GM20431 (cell line): ENCODE measurements around the gene MRPS21.
"Not testable (repeated sequence)": the region's sequence is repeated elsewhere in the genome, so short reads cannot be mapped to it uniquely, and the experiment has no call there.

Experiments
- in situ Hi-C: fragments of 300-500 bp; cut with MseI, MboI; formaldehyde crosslinking; loops from one replicate; pipeline ENCODE4 v1.15.0; 2020; ENCODE audit warnings: low sequenced_read_pairs; ENCODE audit not compliant: unreplicated experiment

The MRPS21 gene

DNA sequence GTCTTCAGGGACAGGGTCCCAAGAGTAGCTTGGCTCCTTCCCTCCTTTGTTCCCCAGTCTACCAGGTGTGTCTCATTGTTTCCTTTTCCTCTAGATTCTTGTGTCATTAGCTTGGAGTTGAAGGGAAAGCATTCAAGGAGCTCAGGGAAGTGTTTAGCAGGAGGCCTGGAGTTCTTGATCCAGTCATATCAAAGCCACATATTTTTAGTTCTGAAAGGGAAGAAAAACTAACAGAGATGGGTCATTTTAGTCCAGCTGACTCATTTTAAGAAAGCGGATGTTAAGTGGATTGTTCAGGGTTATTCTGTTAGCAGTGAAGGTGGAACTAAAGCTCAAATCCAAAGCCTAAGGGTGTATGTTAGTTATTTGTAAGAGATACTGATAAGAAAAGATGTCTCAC is 20.4 kb upstream of the MRPS21 start:
- in situ Hi-C loops, result loop anchor here (25.0 kb wide), 1 partner anchor 264 kb away; the partner anchor contains the start of gene ADAMTSL4

DNA sequence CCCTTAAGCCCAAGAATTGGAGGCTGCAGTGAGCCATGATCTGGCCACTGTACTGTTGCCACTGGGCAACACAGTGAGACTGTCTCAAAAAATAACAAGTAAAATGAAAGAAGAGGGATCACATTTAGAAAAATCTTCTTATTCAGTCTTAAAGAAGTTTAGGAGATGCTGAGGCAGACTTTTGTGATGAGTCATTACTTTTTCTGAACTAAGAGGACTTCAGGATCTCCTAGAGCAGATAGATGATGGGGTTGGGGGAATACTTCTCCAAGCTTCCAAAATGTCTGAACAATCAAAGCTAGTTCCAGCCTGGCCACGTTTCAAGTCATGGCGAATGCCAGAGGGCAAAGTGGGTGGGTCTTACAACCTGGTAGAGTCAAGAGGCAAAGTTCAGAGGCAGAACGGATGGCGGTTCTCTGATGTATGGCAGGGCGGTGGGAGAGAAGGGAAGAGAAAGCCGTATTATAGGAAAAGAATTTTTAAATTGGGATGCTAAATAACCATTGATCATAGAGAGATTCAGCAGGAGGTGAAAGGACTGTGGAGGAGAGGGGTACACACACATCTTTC is 13.4 kb upstream of the MRPS21 start:
- in situ Hi-C loops, result no loop called here

DNA sequence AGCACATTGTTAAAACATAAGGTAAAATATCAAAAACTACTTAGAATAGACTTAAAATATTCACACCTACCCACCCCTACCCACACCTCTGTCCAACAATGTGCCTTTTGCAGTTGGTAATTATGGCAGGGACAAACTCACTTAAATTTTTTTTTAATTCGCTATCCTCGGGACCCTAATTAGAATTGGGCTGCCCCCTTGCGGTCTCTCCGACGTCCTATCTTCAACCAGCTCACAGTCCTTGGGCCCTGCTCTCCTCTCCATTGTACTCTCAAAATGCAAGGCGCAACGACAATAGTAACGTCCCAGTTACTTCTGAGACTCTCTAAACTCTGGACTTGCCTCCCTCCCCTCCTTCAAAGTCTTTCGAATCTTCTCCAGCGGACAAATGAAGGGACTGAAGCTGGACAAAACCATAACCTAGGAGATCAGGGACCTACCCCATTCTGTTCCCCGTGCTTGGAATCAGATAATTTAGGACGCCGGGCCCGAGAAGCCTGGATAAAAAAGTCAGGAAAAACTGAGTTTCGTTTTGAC is 12.4 kb upstream of the MRPS21 start:
- in situ Hi-C loops, result no loop called here

DNA sequence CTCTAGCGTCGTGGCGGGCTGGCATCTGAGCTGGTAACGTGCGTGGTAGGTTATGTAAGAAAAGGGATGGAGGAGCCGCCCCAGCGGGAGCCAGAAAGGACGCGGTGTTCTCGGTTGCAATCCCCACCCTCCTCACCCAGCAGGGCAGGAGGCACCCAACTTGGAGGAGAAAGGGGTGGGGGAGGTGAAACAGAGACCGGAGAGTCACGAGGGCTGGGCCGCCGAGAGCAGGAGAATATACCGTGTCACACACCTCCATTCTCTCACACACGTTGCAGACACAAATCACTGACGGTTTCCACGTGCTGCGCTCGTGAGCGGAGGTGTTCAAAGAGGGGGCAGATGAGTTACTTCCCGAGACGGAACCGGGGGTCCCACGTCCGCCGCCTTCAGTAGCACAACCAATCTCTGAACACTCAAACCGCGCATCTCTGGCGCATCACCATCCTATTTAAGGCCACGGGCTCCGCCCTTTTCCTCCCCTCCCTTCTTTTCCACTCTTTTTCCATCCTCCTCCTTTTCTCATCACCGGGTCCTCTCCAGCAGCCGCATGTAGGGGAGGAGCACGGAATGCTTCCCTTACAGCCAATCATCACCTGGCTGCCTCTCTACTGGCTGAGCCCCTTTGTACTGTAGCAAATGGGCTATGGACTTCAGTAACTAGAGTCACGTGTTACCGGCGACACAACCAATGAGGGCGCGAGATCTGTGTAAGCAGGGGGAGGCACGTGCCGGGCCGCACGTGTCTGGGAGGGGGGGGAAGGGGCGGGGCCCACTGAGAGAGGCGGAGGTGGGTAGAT is 11.7 kb upstream of the MRPS21 start, which contains the start of gene CIART:
Gene CIART, plus strand, starts transcription at position 797 of the 800 bp plus-strand sequence. CDS start 714 bp downstream, outside the sequence.
- in situ Hi-C loops, result no loop called here

DNA sequence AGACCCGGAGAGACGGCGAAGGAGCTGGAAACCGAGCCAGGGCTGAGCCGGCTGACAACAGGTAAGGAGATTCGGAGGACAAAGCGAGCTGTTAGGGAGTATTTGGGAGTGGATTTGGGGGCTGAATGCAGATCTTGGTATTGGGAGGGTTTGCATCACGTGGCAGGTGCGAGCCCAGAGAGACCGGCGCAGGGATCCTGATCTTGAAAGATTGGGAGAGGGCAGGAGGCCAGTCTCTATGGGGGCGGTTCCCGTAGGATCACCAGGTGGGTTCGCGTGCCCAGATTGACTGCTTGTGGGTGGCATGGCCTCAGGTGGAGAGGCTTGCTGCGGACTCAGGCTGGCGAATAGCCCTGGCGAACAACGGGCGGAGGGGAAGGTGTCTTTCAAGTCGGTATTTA is 11.1 kb upstream of the MRPS21 start:
- in situ Hi-C loops, result no loop called here

DNA sequence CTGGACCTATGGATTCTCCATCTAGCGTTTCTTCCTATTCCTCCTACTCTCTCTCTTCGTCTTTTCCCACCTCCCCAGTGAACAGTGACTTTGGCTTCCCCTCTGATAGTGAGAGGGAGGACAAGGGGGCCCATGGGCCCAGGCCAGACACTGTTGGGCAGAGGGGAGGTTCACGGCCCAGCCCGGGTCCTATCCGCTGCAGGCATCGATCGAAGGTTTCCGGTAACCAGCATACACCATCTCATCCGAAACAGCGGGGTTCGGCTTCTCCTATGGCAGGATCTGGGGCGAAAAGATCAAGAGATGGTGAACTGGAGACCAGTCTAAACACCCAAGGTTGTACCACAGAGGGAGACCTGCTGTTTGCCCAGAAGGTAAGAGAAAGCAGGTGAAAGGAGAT is 10.4 kb upstream of the MRPS21 start:
- in situ Hi-C loops, result no loop called here

DNA sequence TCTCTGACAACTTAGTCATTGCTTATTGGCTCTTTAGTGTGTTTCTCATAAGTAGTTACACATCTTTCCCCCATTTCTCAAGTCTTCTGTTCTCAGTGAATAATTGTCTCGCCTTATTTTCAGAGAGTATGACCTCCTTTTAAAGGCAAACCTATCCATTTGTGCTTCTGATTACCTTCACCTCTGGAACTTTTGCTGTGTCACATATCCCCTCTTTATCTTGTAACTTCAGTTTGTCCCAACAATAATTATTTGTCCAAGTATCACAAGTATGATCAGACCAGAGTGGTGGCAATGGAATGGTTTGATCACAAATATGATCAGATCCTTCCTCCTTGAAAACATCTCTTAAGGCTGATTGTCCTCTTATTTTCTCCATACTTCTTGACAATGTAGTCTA is 5.3 kb upstream of the MRPS21 start:
- in situ Hi-C loops, result no loop called here

DNA sequence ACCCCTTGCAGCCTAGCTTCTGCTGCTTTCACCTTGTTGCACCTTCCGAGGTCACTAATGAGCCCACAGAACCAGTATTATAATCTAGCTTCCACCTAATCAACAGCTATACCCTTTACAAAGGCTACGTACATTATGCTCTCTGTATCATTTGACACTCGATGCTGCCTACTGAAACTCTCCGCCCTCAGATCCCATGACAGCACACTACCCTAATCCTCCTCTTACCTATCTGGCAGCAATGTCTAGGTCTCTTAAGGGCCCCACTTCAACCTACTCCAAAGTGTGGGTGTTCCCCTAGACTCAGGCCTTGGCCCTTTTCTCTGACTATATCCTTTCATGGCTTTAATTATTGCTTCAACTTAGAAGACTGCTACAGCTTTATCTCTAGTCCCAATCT is 4.8 kb upstream of the MRPS21 start:
- in situ Hi-C loops, result no loop called here

DNA sequence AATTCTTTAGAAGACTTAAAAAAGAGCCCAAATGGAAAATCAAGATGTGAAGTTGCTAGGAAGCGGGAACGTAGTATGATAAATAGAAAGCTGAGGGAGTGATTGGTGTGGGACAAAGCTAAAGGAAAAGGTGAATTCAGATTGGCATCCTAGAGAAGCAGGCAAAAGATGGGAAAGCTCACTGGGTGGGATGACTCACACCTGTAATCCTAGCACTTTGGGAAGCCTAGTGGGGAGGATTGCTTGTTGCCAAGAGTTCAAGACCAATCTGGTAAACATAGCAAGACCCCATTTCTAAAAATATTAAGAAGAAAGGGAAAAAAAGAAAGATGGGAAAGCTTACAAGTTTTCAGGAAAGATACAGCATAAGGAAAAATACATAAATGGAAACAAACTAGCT is 1.8 kb downstream of the MRPS21 start:
- in situ Hi-C loops, result no loop called here

DNA sequence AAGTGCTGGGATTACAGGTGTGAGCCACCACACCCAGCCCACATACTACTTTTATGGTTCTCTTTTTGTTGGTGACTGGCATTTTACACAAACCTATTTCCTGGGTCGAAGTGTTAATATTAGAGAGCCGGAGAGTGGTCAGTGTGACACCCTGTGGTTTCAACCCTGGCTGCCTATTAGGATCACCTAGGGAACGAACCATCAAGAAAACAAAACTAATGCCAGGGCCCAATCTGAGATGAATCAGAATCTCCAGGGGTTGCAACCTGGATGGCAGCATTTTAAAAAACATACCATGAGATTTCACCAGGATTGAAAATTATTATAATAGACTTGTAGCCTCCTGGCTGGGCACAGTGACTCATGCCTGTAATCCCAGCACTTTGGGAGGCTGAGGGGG is 6.1 kb downstream of the MRPS21 start:
- in situ Hi-C loops, result no loop called here

DNA sequence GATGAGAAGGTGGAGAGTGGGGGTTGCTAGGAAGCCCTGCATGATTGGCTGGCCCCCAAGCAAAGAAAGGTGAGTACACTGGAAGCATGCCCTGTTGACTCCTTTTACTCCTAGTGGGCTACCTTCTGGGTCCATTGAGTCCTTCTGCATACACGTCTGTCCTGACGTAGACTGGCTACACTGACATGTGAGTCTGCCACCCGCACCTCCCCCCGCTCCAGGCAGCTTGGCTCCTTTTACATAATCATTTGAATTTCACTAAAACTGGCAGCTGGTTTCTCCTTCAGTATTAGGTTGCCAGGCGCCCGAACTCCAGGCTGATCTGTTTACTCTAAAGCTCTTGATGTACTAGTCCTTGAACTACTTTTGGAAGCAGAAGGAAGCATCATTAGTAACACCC is 8.7 kb downstream of the MRPS21 start:
- in situ Hi-C loops, result no loop called here

DNA sequence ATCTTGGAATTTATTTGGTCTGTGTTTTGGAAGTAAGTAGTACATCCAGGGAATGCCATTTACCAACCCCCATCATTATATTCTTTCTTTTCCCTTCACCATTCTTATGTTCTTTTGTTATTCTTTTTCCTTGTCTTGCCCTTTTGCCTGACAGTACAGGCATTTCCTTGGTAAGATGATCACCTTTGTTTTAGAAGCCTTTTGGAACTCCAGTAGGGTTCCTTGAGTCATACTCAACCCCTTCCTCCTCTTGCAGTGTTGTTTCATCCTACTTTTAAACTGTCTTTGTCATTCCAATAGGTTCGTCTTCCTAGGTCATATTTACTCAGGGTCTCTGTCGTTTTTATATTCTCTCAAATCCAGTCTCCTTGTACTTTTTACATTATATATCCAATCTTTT is 9.2 kb downstream of the MRPS21 start:
- in situ Hi-C loops, result no loop called here

DNA sequence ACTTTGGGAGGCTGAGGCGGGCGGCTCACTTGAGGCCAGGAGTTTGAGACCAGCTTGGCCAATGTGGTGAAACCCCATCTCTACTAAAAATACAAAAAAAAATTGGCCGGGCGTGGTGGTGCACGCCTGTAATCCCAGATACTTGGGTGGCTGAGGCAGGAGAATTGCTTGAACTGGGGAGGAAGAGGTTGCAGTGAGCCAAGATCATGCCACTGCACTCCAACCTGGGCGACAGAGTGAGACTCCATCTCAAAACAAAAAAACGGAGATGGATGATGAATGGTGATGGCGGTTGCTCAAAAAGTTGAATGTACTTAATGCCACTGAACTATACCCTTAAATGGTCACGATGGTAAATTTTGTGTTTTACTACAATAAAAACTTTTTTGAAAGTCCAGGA is 14.9 kb downstream of the MRPS21 start:
- in situ Hi-C loops, result not testable (repeated sequence)

DNA sequence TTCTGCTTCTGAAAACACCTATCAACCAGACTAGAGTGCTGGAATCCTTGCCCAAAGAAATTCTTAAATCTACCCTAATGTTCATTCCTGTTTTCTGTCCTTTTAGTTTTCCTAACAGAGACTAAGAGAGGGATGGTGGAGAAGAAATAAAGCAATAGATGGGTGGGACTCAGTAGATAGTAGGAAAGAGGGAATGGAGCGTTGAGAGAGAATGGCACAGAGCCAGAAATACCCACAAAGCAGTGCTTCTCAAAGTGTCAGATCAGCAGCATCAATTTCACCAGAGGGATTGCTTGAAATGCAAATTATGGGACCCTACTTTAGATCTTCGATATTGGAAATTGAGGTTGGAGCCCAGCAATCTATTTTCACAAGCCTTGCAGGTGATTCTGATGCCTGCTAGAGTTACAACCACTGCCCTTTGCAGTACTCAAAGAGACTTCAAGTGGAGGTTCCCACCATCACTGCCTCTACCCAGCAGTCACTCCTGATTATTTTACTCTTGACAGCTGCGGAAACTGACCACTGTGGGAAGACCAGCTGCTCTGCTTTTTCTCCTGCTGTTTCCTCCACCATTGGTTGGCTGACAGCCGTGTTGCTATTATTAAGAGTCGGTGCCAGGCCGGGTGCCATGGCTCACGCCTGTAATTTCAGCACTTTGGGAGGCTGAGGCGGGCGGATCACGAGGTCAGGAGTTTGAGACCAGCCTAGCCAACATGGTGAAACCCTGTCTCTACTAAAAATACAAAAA is 16.3 kb downstream of the MRPS21 start:
- in situ Hi-C loops, result no loop called here

DNA sequence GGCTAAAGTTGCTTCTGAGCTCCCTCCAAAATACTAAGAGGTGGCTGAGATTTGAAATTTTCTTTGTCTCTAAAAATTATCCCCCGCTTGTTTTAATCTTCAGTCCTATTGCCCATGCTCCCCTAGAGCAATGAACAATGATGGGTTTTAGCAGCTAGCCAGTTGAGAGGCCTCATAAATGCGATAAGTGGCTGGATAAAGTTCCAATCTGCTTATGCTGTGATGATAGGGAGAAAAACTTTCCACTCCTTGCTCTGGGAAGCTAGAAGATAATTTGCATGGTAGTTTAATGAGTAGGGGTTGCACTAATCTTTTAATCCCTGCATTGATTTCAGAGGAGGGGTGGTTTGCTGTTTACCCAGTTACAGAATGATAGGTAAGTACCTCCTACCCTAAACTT is 18.1 kb downstream of the MRPS21 start:
- in situ Hi-C loops, result no loop called here

DNA sequence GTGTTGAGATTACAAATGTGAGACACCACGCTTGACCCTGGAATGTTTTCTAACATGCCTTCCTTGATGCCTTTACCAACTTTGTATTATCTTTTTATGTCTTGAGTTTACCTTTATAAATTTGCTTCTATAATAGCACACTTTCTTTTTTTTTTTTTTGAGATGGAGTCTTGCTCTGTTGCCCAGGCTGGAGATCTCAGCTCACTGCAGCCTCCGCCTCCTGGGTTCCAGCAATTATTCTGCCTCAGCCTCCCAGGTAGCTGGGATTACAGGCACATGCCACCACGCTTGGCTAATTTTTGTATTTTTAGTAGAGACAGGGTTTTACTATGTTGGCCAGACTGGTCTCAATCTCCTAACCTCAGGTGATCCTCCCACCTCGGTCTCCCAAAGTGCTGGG is 21.0 kb downstream of the MRPS21 start:
- in situ Hi-C loops, result not testable (repeated sequence)

DNA sequence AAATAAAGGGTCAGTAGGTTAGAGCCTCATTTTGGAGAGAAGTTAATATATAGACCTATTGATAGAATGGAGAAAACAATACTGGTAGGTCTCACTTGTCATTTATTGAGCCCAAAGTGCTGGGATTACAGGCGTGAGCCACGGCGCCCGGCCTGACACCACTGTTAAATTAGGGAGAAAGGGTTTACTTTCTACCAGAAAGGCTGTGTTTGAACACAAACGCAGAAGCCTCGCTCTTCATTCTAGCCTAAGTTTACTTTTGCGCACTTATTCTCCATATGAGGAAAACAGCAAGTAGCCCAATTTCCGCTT is 27.0 kb downstream of the MRPS21 start:
- in situ Hi-C loops, result no loop called here

DNA sequence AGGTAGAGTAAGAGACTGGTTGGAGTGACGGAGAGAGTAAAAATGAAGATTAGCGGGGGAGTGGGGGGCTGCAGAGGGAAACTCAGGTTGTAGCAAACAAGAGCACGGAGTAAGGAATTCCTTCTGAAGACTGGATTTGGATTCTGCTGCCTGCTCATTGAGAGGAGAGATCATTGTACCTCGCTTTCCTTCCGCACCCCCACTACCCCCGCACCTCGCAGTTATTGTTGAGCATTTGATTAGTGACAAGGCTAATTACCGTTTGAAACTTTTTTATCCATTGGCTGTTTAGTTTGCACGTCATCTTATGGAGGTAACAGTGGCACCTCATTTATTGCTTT is 28.1 kb downstream of the MRPS21 start:
- in situ Hi-C loops, result no loop called here

DNA sequence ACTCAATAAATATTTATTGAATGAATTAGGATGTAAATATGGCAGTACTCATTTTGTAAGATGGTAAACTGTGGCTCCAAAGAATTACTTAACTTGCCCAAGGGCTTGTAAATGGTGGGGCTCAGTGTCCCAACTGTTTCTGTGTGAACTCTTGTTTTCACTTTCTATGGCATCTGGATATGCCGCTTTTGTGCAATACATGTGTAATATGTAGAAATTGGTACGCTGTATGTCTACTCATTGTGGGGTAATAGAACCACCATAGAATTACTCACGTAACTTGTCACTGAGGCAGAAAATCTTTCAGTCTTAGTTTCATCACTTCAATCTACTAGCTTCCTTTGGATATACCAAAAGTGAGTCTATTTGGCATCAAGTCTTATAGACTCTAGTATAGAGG is 28.6 kb downstream of the MRPS21 start:
- in situ Hi-C loops, result no loop called here

DNA sequence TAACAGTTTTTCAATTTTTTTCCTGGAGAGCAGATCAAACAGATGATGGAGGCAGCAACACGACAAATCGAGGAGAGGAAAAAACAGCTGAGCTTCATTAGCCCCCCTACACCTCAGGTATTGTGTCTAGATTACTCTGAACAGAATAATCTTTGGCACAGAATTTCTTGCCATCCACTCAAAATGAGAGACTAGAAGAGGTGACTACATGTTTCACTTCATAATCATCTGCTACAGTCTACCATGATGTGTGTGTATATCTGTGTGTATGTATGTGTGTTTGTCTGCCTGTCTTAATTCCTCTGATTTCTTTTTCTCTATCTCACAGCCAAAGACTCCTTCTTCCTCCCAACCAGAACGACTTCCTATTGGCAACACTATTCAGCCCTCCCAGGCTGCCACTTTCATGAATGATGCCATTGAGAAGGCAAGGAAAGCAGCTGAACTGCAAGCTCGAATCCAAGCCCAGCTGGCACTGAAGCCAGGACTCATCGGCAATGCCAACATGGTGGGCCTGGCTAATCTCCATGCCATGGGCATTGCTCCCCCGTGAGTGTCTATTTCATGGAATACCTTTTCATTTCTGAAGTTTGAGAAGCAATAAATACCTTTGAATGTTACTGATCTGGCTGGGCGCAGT is 39.1 kb downstream of the MRPS21 start:
- in situ Hi-C loops, result no loop called here

DNA sequence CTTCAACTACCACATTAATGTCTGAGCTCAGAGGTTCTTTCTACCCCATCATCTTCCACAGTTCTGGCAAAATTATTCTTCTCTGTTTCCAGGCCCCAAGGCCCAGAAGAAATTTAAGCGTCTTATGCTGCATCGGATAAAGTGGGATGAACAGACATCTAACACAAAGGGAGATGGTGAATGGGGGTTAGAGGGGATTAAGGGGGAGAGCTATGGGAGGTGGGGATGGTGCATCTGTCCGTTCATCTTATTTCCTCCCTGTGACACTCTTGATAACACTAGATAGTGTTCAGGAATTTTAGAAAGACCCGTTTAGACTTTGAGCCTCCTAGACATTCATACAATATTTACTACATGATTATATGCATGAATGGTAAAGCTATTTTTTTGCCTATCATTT is 52.7 kb downstream of the MRPS21 start:
- in situ Hi-C loops, result no loop called here
